Smooth muscle cell (in vitro differentiated cells): ENCODE measurements around the gene ZNF579. TPM values are rescaled to one million over a fixed set of nuclear protein-coding genes. Genes with fewer than 3 reads are reported as not detected.

Experiments used
- DNase-seq: peaks from one replicate; lab custom pipeline; 2025; ENCODE audit not compliant: unreplicated experiment; lab: John Stamatoyannopoulos, UW
- H2AFZ ChIP-seq: fragments of 200-600 bp; sonication (generic); 2 replicates; pipeline ENCODE4 v1.6.0; 2016; ENCODE audit warnings: antibody characterized with exemption, low read depth, mild to moderate bottlenecking
- H3F3A ChIP-seq: fragments of 200-600 bp; sonication (generic); 2 replicates; pipeline ENCODE4 v1.6.0; 2017; ENCODE audit warnings: antibody characterized with exemption, low read depth
- H3K27ac ChIP-seq: fragments of 200-600 bp; sonication (generic); 2 replicates; pipeline ENCODE4 v1.5.1; 2016; ENCODE audit warnings: low read depth, mild to moderate bottlenecking
- H3K27me3 ChIP-seq: fragments of 200-600 bp; sonication (generic); 2 replicates; pipeline ENCODE4 v1.6.1; 2016; ENCODE audit warnings: low read depth, mild to moderate bottlenecking
- H3K36me3 ChIP-seq: fragments of 200-600 bp; sonication (generic); 2 replicates; pipeline ENCODE4 v1.5.1; 2016; ENCODE audit warnings: low read depth
- H3K4me1 ChIP-seq: fragments of 200-600 bp; sonication (generic); 2 replicates; pipeline ENCODE4 v1.5.1; 2016; ENCODE audit warnings: low read depth
- H3K4me2 ChIP-seq: fragments of 200-600 bp; sonication (generic); 2 replicates; pipeline ENCODE4 v1.6.0; 2016; ENCODE audit warnings: mild to moderate bottlenecking
- H3K4me3 ChIP-seq: fragments of 200-600 bp; sonication (generic); 2 replicates; pipeline ENCODE4 v1.5.1; 2016; ENCODE audit warnings: mild to moderate bottlenecking
- H3K79me2 ChIP-seq: fragments of 200-600 bp; sonication (generic); 2 replicates; pipeline ENCODE4 v1.6.0; 2016; ENCODE audit warnings: low read depth, mild to moderate bottlenecking
- H3K9ac ChIP-seq: fragments of 200-600 bp; sonication (generic); 2 replicates; pipeline ENCODE4 v1.6.0; 2016; ENCODE audit warnings: low read depth
- H3K9me3 ChIP-seq: fragments of 200-600 bp; sonication (generic); replicated peaks from 2 replicates; pipeline ENCODE4 v1.5.1; 2016; ENCODE audit warnings: low read depth
- H4K20me1 ChIP-seq: fragments of 200-600 bp; sonication (generic); 2 replicates; pipeline ENCODE4 v1.6.0; 2016; ENCODE audit warnings: low read depth
- CTCF ChIP-seq: fragments of 200-600 bp; sonication (generic); IDR thresholded peaks from 2 replicates; pipeline ENCODE4 v1.5.1; 2017; ENCODE audit warnings: borderline replicate concordance, mild to moderate bottlenecking, antibody characterized with exemption; ENCODE audit not compliant: insufficient read depth, poor library complexity, severe bottlenecking
- WGBS: methylation state at CpG from one replicate; pipeline ENCODE4 v1.1.7; 2016; ENCODE audit warnings: low lambda C conversion rate; 5-methylcytosine and 5-hydroxymethylcytosine counted together
- polyA plus RNA-seq: library from polyadenylated mRNA; unstranded; fragments of >200 nt; fragmentation: Nextera tagmentation; extraction: Ambion mirVana; gene quantifications from 2 replicates; pipeline ENCODE4 v1.2.1, GENCODE V29; 2016
- total RNA-seq: library from RNA; depleted of rRNA; stranded (reverse); fragments of >200 nt; gene quantifications from 2 replicates; pipeline ENCODE4 v1.2.3, GENCODE V29; 2014

The ZNF579 gene
- total and polyA plus RNA-seq, 2 experiments from 2014 or later: 4.2 to 15.1 TPM

DNA sequence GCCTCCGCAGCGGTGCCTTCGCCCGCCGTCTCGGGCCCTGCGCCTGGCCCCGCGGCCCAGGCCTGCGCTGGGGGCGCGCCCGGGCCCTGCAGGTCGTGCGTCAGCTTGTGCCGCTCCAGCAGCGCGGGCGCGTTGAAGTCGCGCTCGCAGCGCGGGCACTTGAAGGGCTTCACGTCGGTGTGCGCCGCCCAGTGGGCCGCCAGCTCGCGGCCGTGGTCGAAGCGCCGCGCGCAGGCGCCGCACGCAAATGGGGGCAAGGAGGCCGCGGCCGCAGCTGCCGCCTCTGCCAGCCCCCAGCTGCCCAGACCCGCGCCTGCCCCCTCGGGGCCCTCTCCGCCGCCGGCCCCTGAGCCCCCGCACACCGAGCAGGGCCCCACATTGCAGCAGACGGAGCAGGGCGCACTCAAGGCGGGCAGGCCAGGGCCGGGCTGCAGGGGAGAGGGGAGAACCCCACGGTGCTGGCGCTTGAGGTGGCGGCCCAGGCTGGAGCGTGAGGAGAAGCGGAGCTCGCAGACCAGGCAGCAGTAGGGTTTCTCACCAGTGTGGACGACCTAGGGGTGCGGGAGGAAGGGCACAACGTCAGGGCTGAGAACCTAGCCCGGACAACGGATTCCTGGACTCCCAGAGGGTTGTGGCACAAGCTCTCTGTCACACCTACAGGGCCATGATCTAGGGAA lies 12.6 kb upstream of the ZNF579 start:
- 95% methylated on average over 43 of the region's 68 CpGs for WGBS

GRCh38 chr19:55592391-55593090 lies 11.9 kb upstream of the ZNF579 start:
- Histone ChIP-seq H3K79me2 (no peaks in the 10 kb centered on the region), H3K4me3 (no peak overlapping the region), H3K9me3 (no peaks in the 10 kb centered on the region), H3K27ac (no peak overlapping the region), H3K4me1 (no peaks in the 10 kb centered on the region), H3K36me3 (no peaks in the 10 kb centered on the region), H3K9ac (no peak overlapping the region), H4K20me1 (no peaks in the 10 kb centered on the region), H2AFZ (no peak overlapping the region), H3K4me2 (no peak overlapping the region), H3F3A (no peaks in the 10 kb centered on the region), H3K27me3 (no peaks in the 10 kb centered on the region)
- 95% methylated on average over 35 of the region's 73 CpGs for WGBS
- DNase-seq: no peak
- TF ChIP-seq CTCF: no peak

More for the DNA sequence above, 12.6 kb upstream of the ZNF579 start:
- H3K9me3 ChIP-seq: no peaks in the 10 kb centered on the region
- no peak overlapping the region for H3K4me2 ChIP-seq
- no peak overlapping the region for H2AFZ ChIP-seq
- H3F3A ChIP-seq: no peaks in the 10 kb centered on the region
- no peak for DNase-seq
- no peak for TF ChIP-seq CTCF
- H3K9ac ChIP-seq: no peak overlapping the region
- H3K27ac ChIP-seq: no peak overlapping the region
- no peaks in the 10 kb centered on the region for H4K20me1 ChIP-seq
- no peaks in the 10 kb centered on the region for H3K4me1 ChIP-seq
- no peak overlapping the region for H3K4me3 ChIP-seq
- no peaks in the 10 kb centered on the region for H3K79me2 ChIP-seq
- no peaks in the 10 kb centered on the region for H3K27me3 ChIP-seq
- no peaks in the 10 kb centered on the region for H3K36me3 ChIP-seq

GRCh38 chr19:55591555-55591954 lies 10.9 kb upstream of the ZNF579 start:
- WGBS: 92% methylated on average over 7 of the region's 10 CpGs
- Histone ChIP-seq H3K4me2 (no peak overlapping the region), H3K27ac (no peak overlapping the region), H3K4me3 (no peak overlapping the region), H3K79me2 (no peaks in the 10 kb centered on the region), H3K4me1 (no peaks in the 10 kb centered on the region), H3K9ac (no peak overlapping the region), H3K27me3 (no peaks in the 10 kb centered on the region), H3K9me3 (no peaks in the 10 kb centered on the region), H3K36me3 (no peaks in the 10 kb centered on the region), H4K20me1 (no peaks in the 10 kb centered on the region), H3F3A (no peaks in the 10 kb centered on the region), H2AFZ (no peak overlapping the region)
- no peak for TF ChIP-seq CTCF
- no peak for DNase-seq

GRCh38 chr19:55590617-55591016 lies 10.0 kb upstream of the ZNF579 start:
- Histone ChIP-seq H3K79me2 (no peaks in the 10 kb centered on the region), H3K9ac (no peak overlapping the region), H3K36me3 (no peaks in the 10 kb centered on the region), H3K4me1 (peaks cover 7% of the 10 kb centered on the region), H3K27ac (no peak overlapping the region), H3K9me3 (no peaks in the 10 kb centered on the region), H3K27me3 (no peaks in the 10 kb centered on the region), H4K20me1 (no peaks in the 10 kb centered on the region), H3K4me2 (no peak overlapping the region), H3F3A (no peaks in the 10 kb centered on the region), H2AFZ (no peak overlapping the region), H3K4me3 (no peak overlapping the region)
- no peak for TF ChIP-seq CTCF
- DNase-seq: no peak
- WGBS: 80% methylated on average over 10 of the region's 10 CpGs
